Measurements from ENCODE around the gene EQTN. TPM values are rescaled to one million over a fixed set of nuclear protein-coding genes. Genes with fewer than 3 reads are reported as not detected.

EQTN gene
- total and polyA plus RNA-seq, 2 of the 8 experiments (the other 6 are each of a cell fraction or from before 2014, with no cell fraction given), result 0.23 TPM; not detected in 1

DNA sequence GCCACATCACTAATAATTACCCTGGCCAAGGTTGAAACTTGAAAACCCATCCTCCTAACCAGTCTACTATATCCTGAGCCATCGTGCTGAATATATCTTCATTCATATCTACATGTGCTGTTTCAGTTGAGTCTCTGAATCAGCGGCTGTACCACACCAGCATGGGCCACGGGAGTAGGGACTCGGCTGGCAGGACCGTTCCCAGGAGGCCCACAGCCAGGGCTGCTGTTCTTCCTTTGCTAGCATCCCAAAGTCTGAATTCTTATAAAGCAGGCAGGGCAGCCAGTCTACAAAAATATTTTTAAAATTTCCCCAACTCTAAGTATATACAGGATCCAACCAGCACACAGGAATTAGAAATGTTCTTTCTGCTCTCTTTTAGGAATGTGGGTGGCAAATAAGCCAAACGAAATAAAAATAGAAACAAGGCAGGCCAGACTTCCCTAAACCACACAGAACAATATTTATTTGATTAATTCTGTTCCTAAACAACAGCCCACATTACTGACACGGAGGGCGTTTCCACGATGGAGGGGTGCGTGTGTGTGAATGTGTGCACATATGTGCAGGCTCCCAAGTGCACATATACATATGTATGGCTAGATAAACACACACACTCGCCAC lies 42.8 kb upstream of the EQTN start:
- Histone ChIP-seq H4K20me1 (replicated peaks in 1 of 2; ENCODE audit: control insufficient read depth in 1 of 2, insufficient read depth in 2 of 2, low read length in 2 of 2) (no peaks in the 10 kb centered on the region), H3K36me3 (ENCODE audit: control insufficient read depth in 2 of 4, insufficient read depth in 4 of 4, low read length in 3 of 4) (0 out of 8 replicates have a peak, but pooled peaks cover 0 to 3% (median 0%) of the 10 kb centered on the region in 4 experiments), H3K4ac (replicated peaks; ENCODE audit: insufficient read length, low read depth, low read length) (no peak overlapping the region), H3K18ac (ENCODE audit: extremely low read depth, low read length) (no peak overlapping the region), H3K4me1 (replicated peaks in 1 of 4; ENCODE audit: control insufficient read depth in 3 of 4, insufficient read depth in 4 of 4, low read length in 3 of 4) (peaks cover 2 to 16% (median 12%) of the 10 kb centered on the region in 4 experiments; a peak in 6 of 7 replicates), H4K91ac (replicated peaks; ENCODE audit: insufficient read length, low read length) (no peak overlapping the region), H2BK12ac (ENCODE audit: low read depth, low read length) (no peak overlapping the region), H3K79me1 (ENCODE audit: low read depth, low read length) (no peaks in the 10 kb centered on the region), H2BK120ac (replicated peaks; ENCODE audit: low read depth, low read length) (no peak overlapping the region), H2AFZ (ENCODE audit: low read length) (no peak overlapping the region), H2BK20ac (ENCODE audit: low read length) (no peak overlapping the region), H2BK5ac (ENCODE audit: low read depth, low read length) (no peak overlapping the region), H3K9me3 (ENCODE audit: insufficient read depth in 2 of 2, low read depth in 1 of 2, low read length in 1 of 2) (peaks cover 0 to 8% of the 10 kb centered on the region in 2 experiments; a peak in 1 of 4 replicates), H3K23ac (ENCODE audit: insufficient read length) (no peak overlapping the region), H4K8ac (ENCODE audit: extremely low read depth, insufficient read depth, low read length) (no peak overlapping the region), H3K9ac (replicated peaks in 1 of 4; ENCODE audit: extremely low read depth in 1 of 4, low read depth in 3 of 4, low read length in 3 of 4) (no peak overlapping the region), H3K56ac (replicated peaks; ENCODE audit: insufficient read length, low read depth, low read length) (no peak overlapping the region), H3K14ac (ENCODE audit: insufficient read length) (no peak overlapping the region), H3K79me2 (ENCODE audit: control insufficient read depth in 1 of 2, insufficient read depth in 2 of 2, low read length in 2 of 2) (no peaks in the 10 kb centered on the region), H3K27me3 (replicated peaks in 1 of 4; ENCODE audit: control insufficient read depth in 3 of 4, extremely low read depth in 1 of 4, insufficient read depth in 3 of 4, low read length in 3 of 4) (no peaks in the 10 kb centered on the region), H2BK15ac (ENCODE audit: low read length) (no peak overlapping the region), H3K23me2 (ENCODE audit: low read depth, low read length) (no peaks in the 10 kb centered on the region), H2AK5ac (ENCODE audit: low read depth, low read length) (no peak overlapping the region), H4K5ac (ENCODE audit: insufficient read length, low read depth, low read length) (no peak overlapping the region), H3K4me2 (ENCODE audit: insufficient read depth in 1 of 2, low read depth in 2 of 2, low read length in 2 of 2) (no peak overlapping the region), H3K4me3 (ENCODE audit: extremely low read depth in 1 of 4, insufficient read depth in 2 of 4, low read depth in 3 of 4, low read length in 4 of 4) (no peak overlapping the region), H3K27ac (ENCODE audit: low read depth, low read length) (no peak overlapping the region)
- CTCF ChIA-PET (ENCODE audit: partially characterized antibody), result interaction anchor here (1.0 to 3.0 kb wide), 2 partner anchors 190 to 199 kb away, joined by 3 to 13 read pairs; partner anchors contain the start of gene MOB3B
- 87% methylated on average over 11 of the region's 11 CpGs; no CpG with 5 or more reads in 1 of the 2 experiments for WGBS, 2 experiments (ENCODE audit: extremely low coverage in 1 of 2, insufficient coverage in 1 of 2, insufficient read length in 1 of 2, insufficient replicate concordance in 2 of 2, low coverage in 1 of 2, low lambda C conversion rate in 2 of 2, missing lambda C conversion rate in 1 of 2)
- DNase-seq (ENCODE audit: low read depth in 1 of 2, low spot score in 2 of 2), result no peak
- no peak for FAIRE-seq
- POLR2A ChIA-PET (ENCODE audit: partially characterized antibody), result no interaction called here
- TF ChIP-seq SP1 (IDR thresholded peaks at IDR 0.05; ENCODE audit: low read depth, low read length) (no peak), CREB1 (IDR thresholded peaks at IDR 0.05) (no peak), POLR2AphosphoS5 (IDR thresholded peaks at IDR 0.05; ENCODE audit: low read depth, low read length) (no peak), ASH2L (IDR thresholded peaks at IDR 0.05; ENCODE audit: low read length) (no peak), HDAC2 (IDR thresholded peaks at IDR 0.05; ENCODE audit: borderline replicate concordance in 1 of 2, low read depth in 2 of 2, low read length in 2 of 2) (no peak), CHD1 (IDR thresholded peaks at IDR 0.05; ENCODE audit: low read depth, low read length) (no peak), SIN3A (conservative IDR thresholded peaks at IDR 0.05 in 1 of 2, IDR thresholded peaks at IDR 0.05 in 1 of 2; ENCODE audit: low read depth in 1 of 2, low read length in 2 of 2) (no peak), TAF1 (IDR thresholded peaks at IDR 0.05; ENCODE audit: low read depth, low read length) (no peak), POU5F1 (IDR thresholded peaks at IDR 0.05; ENCODE audit: low read depth, low read length) (no peak), JUN (IDR thresholded peaks at IDR 0.05; ENCODE audit: low read depth, low read length) (no peak), GTF2F1 (IDR thresholded peaks at IDR 0.05; ENCODE audit: borderline replicate concordance, low read depth, low read length) (no peak), CHD2 (IDR thresholded peaks at IDR 0.05; ENCODE audit: low read length) (no peak), NRF1 (IDR thresholded peaks at IDR 0.05; ENCODE audit: low read depth, low read length) (no peak)
- TF ChIP-seq, protein P1, sequence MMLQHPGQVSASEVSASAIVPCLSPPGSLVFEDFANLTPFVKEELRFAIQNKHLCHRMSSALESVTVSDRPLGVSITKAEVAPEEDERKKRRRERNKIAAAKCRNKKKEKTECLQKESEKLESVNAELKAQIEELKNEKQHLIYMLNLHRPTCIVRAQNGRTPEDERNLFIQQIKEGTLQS (IDR thresholded peaks at IDR 0.05; ENCODE audit: insufficient read depth, low read depth, low read length), result no peak

Data from H1 (cell line).